Nephron progenitor cell (in vitro differentiated cells): ENCODE results near the gene SYT1.

Experiments used
- DNase-seq: peaks from one replicate; pipeline ENCODE4 v3.0.0; 2021
- H3K27ac Mint-ChIP-seq: 2 replicates; pipeline ENCODE4 v1.8.0; 2021; ENCODE audit warnings: mild to moderate bottlenecking, moderate library complexity, mixed read lengths
- H3K27me3 Mint-ChIP-seq: 2 replicates; pipeline ENCODE4 v1.8.0; 2021; ENCODE audit warnings: mild to moderate bottlenecking, low read depth, mixed read lengths; ENCODE audit not compliant: poor library complexity
- H3K36me3 Mint-ChIP-seq: 2 replicates; pipeline ENCODE4 v1.8.0; 2021; ENCODE audit warnings: low read depth, mixed read lengths
- H3K4me1 Mint-ChIP-seq: 2 replicates; pipeline ENCODE4 v1.8.0; 2021; ENCODE audit warnings: mixed read lengths
- H3K4me3 Mint-ChIP-seq: 2 replicates; pipeline ENCODE4 v1.8.0; 2021; ENCODE audit warnings: mild to moderate bottlenecking, moderate library complexity, mixed read lengths
- H3K9me3 Mint-ChIP-seq: 2 replicates; pipeline ENCODE4 v1.8.0; 2021; ENCODE audit warnings: mild to moderate bottlenecking, moderate library complexity, mixed read lengths
- CTCF ChIP-seq: fragments of 200-600 bp; sonication (generic); IDR thresholded peaks from 2 replicates; pipeline ENCODE4 v1.5.0; 2021; ENCODE audit warnings: antibody characterized with exemption

Gene SYT1

GRCh38 chr12:79415746-79416435 is 551.3 kb downstream of the SYT1 start:
- H3K27ac Mint-ChIP-seq, result no peak overlapping the region
- no peak for TF ChIP-seq CTCF
- DNase-seq, result no peak
- H3K27me3 Mint-ChIP-seq, result no peaks in the 10 kb centered on the region
- no peak overlapping the region for H3K4me3 Mint-ChIP-seq
- peaks cover 41% of the 10 kb centered on the region for H3K4me1 Mint-ChIP-seq
- no peaks in the 10 kb centered on the region for H3K9me3 Mint-ChIP-seq
- H3K36me3 Mint-ChIP-seq, result no peaks in the 10 kb centered on the region

GRCh38 chr12:79420146-79420618 is 555.6 kb downstream of the SYT1 start:
- no peak overlapping the region for H3K4me3 Mint-ChIP-seq
- H3K4me1 Mint-ChIP-seq, result peaks cover 60% of the 10 kb centered on the region
- peak overlapping the region; percentile 2 for H3K27ac Mint-ChIP-seq
- TF ChIP-seq CTCF, result peak; percentile 51
- H3K27me3 Mint-ChIP-seq, result no peaks in the 10 kb centered on the region
- H3K36me3 Mint-ChIP-seq, result no peaks in the 10 kb centered on the region
- no peaks in the 10 kb centered on the region for H3K9me3 Mint-ChIP-seq
- DNase-seq, result no peak

- peak overlapping the region; percentile 23 for H3K27ac Mint-ChIP-seq
- DNase-seq, result no peak
- no peak overlapping the region for H3K4me3 Mint-ChIP-seq
- H3K36me3 Mint-ChIP-seq, result no peaks in the 10 kb centered on the region
- no peak for TF ChIP-seq CTCF
- no peaks in the 10 kb centered on the region for H3K27me3 Mint-ChIP-seq
- no peaks in the 10 kb centered on the region for H3K9me3 Mint-ChIP-seq
- H3K4me1 Mint-ChIP-seq, result peaks cover 52% of the 10 kb centered on the region
These were observed 556.7 kb downstream of the SYT1 start for GRCh38 chr12:79421236-79421740.

GRCh38 chr12:79422060-79422812 is 557.7 kb downstream of the SYT1 start:
- Mint-ChIP-seq H3K4me1 (peaks cover 57% of the 10 kb centered on the region), H3K36me3 (no peaks in the 10 kb centered on the region), H3K4me3 (peak overlapping the region; percentile 19), H3K27me3 (no peaks in the 10 kb centered on the region), H3K9me3 (no peaks in the 10 kb centered on the region), H3K27ac (peak overlapping the region; percentile 76)
- no peak for DNase-seq
- no peak for TF ChIP-seq CTCF

- Mint-ChIP-seq H3K4me1 (peaks cover 50% of the 10 kb centered on the region), H3K4me3 (no peak overlapping the region), H3K36me3 (no peaks in the 10 kb centered on the region), H3K9me3 (no peaks in the 10 kb centered on the region), H3K27me3 (peaks cover 4% of the 10 kb centered on the region), H3K27ac (peak overlapping the region; percentile 76)
- no peak for TF ChIP-seq CTCF
- no peak for DNase-seq
These were observed 559.0 kb downstream of the SYT1 start for GRCh38 chr12:79423560-79423959.
